OCI-M1 (cell line): ENCODE data around the gene PTPRH.
"Not testable (repeated sequence)": the region's sequence is repeated elsewhere in the genome, so short reads cannot be mapped to it uniquely, and the experiment has no call there.

Source experiments
- DNase-seq: peaks from one replicate; lab custom pipeline; 2025; lab: John Stamatoyannopoulos, UW

PTPRH gene

GRCh38 chr19:55158423-55158822 lies 50.9 kb downstream of the PTPRH start:
- DNase-seq, result peak; percentile 53

GRCh38 chr19:55157064-55157908 lies 52.0 kb downstream of the PTPRH start, which contains the start of gene TNNI3:
Gene TNNI3, minus strand, starts transcription at chr19:55157732. Its CDS starts 143 bp downstream, at chr19:55157589.
- DNase-seq, result peak; percentile 22

DNA sequence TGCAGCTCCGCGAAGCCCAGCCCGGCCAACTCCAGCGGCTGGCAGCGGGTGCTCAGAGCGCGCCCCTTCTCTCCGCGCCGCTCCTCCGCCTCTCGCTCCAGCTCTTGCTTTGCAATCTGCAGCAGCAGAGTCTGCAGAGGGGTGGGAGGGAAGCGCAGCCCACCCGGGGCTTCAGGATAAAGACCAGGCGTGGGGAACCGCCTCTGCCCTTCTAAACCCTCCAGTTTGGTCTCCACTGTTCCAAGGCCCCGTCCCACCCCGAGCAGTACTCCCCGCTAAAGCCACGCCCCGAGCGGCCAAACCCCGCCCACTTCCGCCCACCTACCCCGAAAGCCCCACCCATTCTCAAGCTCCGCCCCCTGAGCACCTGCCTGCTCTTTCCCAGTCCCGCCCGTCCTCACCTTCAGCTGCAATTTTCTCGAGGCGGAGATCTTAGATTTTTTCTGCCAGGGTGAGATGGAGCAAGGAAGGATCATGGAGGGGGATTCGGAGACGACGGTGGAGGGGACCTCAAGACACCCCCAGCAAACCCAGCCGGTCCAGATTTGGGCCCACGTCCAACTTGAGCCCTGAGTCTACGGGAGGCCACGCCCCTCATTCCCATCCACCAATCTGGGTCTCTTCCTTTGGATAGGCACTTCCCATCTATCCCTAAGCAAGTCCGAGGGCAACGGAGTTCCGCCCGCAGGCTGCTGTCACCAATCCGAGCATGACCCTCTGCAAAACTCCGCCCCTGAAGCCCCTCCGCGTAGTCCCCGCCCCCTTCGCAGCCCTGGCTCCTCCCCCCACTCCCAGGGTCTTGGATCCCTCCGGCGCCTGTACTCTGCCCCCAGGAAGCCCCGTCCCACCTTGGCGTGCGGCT lies 52.9 kb downstream of the PTPRH start:
- no peak for DNase-seq

GRCh38 chr19:55155784-55156183 lies 53.5 kb downstream of the PTPRH start:
- DNase-seq, result not testable (repeated sequence)

- no peak for DNase-seq
Observed at GRCh38 chr19:55153652-55154264, 55.5 kb downstream of the PTPRH start.

DNA sequence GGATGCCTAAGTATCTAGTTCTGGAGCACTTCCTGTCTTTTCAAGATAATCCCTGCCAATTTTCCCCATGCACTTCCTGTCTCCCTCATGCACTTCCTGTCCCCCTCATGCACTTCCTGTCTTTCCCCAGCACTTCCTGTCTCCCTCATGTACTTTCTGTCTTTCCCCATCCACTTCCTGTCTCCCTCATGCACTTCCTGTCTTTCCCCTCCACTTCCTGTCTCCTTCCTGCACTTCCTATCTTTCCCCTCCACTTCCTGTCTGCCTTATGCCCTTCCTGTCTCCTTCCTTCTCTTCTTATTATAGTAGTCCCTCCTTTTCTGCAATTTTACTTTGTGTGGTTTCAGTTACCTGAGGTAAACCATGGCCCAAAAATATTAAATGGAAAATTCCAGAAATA lies 57.3 kb downstream of the PTPRH start:
- peak; percentile 39 for DNase-seq

DNA sequence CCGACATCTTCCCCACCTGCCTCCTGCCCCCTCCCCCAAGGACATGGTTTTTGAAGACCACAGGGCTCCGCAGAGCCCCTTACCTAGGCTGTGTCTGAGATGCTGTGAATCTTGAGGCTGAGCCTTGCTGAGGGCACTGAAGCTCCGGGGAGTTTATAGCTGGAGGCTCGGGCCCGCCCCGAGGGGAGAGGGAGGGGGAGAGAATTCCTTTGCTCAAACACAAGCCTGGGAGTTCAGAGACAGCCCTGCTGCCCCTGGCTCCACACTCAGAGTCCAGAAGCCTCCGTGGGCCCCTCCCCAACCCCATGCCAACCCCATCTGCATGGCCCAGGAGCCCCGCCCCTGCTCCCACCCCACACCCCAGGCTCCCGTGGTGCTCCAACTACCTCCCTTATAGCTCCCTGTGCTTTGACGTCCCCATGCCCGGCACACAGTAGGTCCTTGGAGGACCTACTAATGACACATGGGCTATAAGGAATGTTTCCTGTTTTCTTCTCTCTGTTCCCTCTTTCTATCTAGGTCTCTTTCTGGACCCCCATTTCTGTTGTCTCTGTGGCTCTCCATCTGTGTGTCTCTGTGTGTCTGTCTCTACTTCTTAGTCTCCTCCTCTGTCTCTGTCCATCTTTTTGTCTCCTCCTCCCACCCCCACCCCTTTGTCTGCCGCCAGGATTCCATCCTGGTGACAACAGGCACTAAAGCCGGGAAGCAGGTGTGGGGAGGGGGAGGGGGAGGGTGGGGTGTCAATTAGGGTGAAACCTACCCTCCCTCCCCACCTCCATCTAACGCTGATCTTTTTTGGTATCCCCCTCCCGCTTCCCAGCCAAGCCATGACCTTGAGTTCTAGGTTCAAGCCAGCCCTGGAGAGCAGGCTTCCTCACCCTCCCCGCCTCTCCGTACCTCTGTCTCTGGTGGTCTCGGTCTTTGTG lies 60.0 kb downstream of the PTPRH start, which contains the start of gene TNNT1:
Gene TNNT1, minus strand, starts transcription at position 129 of the 926 bp plus-strand sequence. CDS start 2,049 bp downstream, outside the sequence.
- no peak for DNase-seq

GRCh38 chr19:55147545-55148251 lies 61.6 kb downstream of the PTPRH start:
- no peak for DNase-seq

DNA sequence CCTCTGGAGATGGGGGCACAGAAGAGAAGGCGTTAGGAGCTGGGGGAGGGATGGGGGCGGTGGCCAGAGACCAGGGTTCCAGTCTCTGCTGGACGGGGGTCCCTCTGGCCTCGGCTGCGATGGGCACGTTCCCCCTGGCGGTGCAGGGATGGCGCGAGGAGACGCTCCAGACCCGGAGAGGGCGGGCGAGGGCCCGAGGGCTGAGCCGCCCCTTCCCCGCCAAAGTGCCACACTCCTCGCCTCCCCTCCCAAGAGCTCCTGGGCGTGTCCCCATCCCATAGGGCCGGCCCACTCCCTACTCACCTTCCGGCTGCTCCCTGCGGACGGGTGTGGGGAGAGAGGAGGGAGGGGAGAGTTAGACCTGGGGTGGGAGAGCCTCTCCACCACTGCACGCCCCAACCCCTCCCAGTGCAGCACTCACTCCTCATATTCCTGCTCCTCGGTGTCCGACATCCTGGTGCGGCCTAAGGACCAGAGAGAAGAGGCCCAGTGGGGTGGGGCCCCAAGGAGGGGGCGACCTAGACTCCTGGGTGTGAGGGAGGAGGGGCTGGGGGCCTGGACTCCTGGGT lies 62.5 kb downstream of the PTPRH start:
- DNase-seq, result peak; percentile 80

DNA sequence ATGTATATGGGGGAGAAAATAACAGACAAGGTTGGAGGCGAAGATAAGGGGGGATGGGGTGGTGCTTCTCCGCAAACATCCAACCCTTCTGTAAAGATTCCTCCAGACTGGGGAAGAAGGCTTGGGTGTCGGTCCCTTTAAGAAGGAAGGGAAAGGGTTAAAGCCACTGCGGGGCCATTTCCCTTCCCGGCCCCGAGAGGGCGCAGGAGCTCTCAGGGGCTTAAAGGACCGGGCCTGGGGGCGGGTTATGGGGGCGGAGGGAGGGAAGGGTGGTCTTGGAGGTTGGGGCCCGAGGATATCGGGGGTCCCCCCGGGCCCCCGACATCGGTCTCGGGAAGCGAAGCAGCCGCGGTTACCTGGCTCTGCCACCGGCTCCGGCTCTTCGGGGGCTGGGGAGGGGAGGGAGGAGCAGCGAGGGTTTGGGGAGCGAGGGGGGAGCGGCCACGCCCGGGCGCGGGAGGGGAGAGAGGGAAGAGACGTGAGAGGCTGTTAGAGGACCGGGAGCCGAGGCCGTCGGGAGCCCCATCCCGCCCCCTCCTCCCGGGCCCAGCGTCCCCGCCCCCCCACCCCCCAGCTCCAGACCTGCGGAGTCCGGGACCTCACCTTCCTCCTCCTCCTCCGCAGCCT lies 63.1 kb downstream of the PTPRH start:
- peak; percentile 95 for DNase-seq

DNA sequence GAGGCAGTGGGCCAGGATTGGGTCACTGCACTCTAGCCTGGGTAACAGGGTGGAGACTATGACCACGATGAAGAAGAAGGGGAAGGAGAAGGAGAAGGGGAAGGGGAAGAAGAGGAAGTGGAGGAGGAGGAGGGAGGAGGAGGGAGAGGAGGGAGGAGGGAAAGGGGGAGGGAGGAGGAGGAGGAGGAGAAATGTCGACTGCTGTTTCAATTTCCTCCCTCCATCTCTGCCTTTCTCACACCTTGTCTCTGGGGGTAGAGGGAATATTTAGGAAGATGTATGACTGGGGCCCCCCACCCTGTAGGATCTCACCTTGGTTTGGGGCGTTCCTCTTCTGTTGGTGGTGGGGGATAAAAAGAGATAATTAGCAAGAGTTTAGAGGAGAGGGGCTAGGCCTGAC lies 64.1 kb downstream of the PTPRH start:
- peak; percentile 84 for DNase-seq

GRCh38 chr19:55141696-55142095 lies 67.6 kb downstream of the PTPRH start:
- no peak for DNase-seq

DNA sequence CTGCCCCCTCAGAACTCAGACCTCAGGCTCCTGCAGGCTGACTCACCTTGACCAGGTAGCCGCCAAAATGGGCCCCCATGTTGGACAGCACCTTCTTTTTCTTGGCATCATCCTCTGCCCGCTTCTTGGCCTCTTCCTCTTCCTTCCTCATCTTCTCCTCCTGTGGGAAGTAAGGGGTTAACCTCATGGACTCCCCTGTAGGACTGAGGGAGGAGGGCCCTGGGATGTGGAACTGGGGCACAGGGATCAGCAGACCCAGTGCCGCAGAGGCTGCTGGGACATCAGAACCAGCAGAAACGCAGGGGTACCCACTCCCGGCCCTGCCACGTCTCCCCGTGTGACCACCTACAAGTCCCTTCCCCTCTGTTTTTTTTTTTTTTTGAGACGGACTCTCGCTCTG lies 71.4 kb downstream of the PTPRH start:
- DNase-seq, result no peak

GRCh38 chr19:55136399-55137102 lies 72.8 kb downstream of the PTPRH start:
- no peak for DNase-seq

- no peak for DNase-seq
Observed at GRCh38 chr19:55134736-55135135, 74.6 kb downstream of the PTPRH start.

DNA sequence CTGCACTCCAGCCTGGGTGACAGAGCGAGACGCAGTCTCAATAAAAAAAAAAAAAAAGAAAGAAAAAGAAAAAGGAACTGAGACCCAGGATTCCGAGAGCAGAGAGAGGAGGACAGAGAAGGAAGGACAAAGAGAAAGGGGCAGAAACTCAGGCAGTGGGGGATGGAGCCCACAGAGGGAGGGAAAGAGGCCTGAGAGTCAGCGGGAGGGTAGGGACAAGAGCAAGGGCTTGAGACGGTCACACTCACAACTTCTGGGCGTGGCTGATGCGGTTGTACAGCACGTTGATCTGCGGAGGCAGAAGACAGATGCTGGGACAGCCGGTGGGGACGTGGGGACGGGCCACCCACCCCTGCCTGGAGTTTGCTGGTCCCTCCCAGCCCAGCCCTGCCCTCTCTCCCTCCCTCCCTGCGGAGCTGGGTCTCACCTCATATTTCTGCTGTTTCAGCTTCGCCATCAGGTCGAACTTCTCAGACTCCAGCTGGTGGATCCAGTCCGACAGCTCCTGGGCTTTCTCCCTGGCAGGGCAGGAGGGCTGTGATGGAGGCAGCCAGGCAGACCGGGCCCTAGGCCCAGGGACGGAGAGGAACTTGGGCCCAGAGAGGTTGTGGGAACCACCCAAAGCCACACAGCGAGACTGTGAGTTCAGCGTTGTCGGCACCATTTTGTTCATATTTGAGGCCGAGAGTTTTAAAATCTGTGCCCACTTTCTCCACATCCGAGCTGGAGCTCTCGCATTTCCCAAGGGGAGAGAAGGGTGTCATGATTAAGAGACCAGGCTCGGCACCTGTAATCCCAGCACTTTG lies 75.5 kb downstream of the PTPRH start:
- DNase-seq, result no peak

DNA sequence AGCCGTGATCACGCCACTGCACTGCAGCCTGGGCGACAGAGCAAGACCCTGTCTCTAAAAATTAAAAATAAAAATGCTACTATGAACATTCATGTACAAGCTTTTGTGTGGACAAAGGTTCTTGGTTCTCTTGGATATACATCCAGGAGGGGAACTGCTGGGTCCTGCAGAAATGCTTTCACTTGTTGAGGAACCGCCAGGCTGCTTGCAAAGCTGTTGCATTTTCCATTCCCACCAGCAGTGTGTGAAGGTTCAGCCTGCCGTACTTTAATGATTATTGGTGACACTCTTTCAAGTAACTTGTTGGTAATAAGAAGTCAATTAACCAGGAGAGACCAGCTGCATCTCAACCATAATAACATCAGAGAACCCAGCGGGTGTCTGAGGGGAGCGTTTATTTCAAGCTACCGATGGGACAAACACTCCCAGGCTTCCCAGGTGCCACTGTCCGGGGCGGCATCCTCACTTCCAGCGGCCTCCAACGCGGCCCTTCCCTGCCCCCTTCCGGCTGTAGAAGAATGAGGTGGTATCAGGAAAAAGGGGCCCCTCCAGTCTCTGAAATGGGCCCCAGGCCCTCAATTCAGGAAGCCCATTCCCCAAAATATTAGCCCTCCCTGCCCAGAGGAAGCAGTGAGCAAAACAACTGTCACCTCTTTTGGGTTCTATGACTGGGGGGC lies 76.7 kb downstream of the PTPRH start:
- DNase-seq, result no peak

GRCh38 chr19:55131421-55131820 lies 77.9 kb downstream of the PTPRH start:
- DNase-seq, result no peak
